Amniotic stem cell (primary cell): ENCODE results near the gene STK11.
"Not testable (repeated sequence)": the region's sequence is repeated elsewhere in the genome, so short reads cannot be mapped to it uniquely, and the experiment has no call there.

Experiments
- DNase-seq: peaks from one replicate; lab custom pipeline; 2025; lab: John Stamatoyannopoulos, UW

The STK11 gene

DNA sequence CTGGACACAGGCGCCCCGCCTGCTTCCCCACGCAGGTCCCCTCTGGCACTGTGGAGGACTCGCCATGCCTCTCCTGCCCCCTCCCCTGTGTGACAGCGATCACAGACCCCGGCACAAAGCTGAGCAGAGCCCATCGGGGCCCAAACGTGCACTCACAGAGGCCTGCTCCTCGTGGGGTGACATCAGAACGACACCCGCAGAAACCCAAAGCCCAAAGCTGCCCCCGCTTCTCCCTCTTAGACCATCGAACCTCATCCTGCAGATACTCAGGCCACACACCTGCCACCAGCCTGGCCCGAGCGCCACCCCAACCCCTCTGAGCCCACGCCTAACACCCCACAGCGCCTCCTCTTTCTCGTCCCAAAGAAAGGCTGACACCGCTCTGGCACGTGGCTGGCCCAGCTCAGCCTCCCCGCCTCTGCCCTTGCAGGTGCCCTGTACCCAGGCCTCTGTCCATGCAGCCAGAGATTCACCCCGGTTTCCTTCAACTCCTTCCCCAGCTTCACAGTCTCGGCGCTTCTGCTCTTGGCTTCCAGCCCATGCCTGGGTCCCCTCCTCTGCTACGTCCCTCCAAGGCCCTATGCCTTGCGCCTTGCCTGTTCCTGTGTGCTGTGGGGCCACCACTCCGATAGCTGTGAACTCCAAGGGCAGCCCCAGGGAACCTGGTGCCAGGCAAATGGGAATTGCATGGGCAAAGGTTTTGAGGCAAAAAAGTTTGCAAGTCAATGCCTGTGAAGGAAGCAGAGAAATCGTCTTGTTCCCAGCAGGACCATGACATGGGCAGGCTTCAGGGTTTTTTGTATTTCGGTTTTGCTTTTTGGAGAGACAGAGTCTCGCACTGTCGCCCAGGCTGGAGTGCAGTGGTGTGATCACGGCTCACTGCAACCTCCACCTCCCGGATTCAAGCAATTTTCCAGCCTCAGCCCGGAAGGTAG is 33.1 kb downstream of the STK11 start:
- no peak for DNase-seq

DNA sequence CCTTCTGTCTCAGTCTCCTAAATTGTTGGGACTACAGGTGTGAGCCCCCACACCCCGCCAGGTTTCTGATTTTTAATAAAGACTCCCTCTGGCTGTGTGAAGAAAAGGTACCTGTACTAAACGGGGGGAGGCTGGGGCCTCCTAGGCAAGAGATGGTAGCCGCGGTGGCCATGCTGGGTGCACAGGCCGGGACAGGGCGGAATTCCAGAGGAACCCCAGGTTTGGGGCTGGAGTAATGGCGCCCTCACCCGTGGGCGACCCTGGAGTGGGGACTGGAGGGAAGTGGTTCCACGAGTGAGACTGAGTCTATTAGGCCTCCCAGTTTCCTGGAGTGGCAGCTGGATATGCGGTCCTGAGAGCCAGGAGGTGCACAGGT is 33.8 kb downstream of the STK11 start:
- no peak for DNase-seq

DNA sequence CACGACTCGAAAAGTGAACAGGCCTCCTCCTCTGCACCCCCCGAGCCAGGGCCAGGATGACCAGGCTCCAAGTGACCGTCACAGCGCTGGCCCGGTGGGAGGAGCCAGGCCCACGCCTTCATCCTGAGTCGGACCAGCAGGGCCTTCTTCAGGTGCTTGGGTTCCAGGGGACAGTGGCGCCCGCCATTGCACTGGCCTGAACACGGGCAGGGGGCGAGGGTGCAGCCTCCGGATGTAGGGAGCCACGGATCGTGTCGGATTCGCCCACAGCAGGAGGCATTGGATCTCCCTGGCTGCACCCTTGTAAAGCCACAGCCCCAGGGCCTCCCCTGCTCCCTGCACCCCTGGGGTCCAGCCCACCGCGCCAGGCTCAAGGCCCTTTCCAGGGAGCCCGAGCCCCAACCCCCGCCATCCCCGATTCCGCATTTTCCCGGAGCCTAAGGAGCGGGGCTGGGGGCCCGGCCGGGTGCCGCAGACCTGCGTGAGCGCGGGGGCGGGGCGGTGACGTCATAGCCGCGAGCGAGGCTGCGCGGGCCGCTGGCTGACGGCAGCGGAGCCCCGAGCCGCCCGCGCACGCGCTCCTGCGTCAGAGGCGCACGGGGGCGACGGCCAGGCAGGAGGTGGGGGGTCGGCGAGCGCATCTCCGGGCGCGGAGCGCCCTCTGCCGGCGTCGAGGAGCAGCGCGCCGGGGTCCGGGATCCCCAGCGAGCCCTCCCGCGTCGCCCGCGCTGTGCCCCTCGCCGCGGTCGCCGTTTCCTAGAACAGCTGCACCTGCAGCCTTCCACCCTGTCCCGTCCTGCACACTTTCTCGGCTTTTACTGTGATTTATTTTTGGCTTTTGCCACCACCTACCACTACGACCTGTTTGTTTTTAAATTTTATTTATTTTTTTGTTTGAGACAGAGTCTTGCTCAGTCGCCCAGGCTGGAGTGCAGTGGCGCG is 34.5 kb downstream of the STK11 start:
- DNase-seq = peak; percentile 56

DNA sequence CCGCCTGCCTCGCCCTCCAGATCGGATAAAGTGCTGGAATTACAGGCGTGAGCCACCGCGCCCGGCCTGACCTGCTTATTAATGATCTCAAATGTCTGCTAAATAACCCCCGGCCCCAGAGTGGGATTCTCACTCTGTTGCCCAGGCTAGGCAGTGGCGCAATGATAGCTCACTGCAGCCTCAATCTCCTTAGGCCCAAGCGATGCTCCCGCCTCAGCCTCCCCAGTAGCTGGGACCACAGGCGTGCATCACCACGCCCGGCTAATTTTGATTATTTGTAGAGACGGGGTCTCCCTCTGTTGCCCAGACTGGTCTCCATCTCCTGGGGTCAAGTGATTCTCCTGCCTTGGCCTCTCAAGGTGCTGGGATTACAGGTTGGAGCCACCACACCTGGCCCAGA is 35.3 kb downstream of the STK11 start:
- DNase-seq = no peak

DNA sequence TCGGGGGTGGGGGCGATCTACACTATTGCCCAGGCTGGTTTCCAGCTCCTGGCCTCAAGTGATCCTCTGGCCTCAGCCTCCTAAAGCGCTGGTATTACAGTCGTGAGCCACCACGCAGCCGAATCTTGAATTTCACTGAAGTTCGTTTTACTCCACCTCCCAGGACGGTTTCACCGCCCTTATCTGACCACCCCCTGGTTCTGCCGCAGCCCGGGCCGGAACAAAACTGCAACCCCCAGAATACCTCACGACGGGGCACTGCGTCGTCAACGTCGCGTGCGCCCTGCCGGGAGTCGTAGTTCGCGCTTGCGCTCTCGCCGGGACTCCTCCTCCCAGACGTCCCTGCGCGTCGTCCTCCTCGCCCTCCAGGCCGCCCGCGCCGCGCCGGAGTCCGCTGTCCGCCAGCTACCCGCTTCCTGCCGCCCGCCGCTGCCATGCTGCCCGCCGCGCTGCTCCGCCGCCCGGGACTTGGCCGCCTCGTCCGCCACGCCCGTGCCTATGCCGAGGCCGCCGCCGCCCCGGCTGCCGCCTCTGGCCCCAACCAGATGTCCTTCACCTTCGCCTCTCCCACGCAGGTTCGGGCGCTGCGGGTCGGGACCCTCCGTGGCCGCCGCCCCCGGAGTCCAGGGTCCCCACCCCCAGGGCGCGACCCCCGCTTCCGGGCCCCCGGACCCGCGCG is 36.0 kb downstream of the STK11 start, which contains the start of gene ATP5F1D:
Gene ATP5F1D, plus strand, starts transcription at position 335 of the 679 bp plus-strand sequence. Its CDS starts 100 bp downstream, at position 435.
- DNase-seq = peak; percentile 83

DNA sequence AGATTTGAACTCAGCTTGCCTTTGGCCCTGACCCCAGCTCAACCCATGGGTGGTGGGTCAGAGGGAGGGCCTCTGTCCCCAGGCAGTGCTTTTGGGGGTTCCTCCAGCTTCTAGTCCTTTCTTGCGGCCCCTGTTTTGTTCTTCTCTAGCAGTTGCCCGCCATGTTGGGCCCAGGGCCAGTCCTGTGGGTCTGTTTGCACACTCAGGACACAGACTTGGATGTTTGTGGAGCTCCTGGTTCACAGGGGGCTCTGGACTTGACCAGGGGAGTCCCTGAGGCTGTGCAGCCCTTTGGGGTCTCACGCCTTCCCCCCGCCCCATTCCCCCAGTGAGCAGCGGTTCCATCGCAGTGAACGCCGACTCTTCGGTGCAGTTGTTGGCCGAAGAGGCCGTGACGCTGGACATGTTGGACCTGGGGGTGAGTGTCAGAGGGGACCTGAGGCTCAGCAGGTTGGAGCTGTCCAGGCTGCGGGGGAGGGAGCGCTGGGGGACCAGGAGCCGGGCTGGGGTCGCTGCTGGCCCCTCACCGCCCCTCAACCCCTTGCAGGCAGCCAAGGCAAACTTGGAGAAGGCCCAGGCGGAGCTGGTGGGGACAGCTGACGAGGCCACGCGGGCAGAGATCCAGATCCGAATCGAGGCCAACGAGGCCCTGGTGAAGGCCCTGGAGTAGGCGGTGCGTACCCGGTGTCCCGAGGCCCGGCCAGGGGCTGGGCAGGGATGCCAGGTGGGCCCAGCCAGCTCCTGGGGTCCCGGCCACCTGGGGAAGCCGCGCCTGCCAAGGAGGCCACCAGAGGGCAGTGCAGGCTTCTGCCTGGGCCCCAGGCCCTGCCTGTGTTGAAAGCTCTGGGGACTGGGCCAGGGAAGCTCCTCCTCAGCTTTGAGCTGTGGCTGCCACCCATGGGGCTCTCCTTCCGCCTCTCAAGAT is 38.5 kb downstream of the STK11 start:
- DNase-seq = peak; percentile 48

DNA sequence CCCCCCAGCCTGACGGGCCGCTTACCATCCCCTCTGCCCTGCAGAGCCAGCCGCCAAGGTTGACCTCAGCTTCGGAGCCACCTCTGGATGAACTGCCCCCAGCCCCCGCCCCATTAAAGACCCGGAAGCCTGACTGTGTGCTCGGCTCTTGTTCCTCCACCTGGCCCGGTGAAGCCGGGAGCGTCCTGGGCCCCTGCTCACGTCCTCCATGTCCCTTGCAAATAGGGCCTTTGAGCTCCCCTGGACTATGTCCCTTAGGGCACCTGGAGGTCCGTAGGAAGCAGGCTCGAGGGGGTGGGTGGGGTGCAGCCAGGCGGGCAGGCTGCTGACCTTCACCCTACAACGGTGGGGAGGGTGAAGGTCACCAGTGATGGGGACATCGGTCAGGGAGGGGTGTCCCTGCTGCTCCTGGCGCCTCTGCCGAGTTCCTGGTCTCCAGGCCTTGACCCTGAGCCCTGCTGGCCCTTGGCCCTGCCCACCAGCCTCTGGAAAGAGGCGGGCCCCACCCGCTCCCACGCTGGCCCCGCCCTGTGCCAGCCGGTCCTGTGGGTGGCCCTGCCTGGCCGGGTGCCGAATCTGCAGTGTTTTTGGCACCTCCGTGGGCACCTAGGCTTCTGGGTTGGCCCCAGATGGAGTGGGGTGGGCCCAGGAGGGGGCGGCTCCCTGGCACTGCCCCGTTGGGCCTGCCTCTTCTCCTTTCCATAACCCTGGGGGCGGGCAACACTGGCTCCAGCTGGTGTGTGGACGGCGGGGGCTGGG is 39.3 kb downstream of the STK11 start:
- DNase-seq = no peak

DNA sequence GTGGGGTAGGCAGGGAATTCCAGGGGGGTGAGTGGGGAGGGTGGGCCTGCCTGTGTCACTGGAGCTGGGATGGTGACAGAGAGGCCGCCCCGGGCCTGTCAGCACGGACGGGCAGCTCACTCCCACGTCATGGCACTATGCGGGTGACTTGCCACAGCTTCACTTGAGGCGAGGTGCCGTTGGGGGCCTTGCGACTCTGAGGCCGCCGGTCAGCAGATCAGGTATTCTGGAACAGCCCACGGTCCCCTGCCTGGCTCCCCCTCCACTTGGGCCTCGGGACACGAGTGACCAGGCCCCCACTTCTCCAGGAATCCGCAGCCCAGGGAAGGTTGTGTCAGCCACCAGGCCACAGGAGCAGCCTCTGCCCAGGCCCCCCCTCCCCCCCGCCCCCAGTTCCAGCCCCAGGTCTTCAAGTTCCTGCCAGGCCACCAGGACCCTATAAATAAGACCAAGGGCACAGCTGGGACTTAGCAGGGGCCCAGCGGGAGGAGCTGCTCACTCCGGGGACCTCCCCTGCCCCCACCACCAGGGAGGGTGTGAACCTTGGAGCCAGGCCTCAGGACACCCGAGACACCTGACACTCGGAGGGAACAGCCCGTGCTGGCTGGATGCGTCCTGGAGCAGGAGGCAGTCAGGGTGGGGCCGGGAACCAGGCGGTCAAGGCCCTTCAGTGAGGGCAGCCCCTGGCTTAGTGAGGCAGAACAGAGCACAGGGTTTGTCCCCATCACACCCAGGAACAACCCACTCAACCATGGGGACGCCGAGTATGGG is 40.1 kb downstream of the STK11 start:
- no peak for DNase-seq

DNA sequence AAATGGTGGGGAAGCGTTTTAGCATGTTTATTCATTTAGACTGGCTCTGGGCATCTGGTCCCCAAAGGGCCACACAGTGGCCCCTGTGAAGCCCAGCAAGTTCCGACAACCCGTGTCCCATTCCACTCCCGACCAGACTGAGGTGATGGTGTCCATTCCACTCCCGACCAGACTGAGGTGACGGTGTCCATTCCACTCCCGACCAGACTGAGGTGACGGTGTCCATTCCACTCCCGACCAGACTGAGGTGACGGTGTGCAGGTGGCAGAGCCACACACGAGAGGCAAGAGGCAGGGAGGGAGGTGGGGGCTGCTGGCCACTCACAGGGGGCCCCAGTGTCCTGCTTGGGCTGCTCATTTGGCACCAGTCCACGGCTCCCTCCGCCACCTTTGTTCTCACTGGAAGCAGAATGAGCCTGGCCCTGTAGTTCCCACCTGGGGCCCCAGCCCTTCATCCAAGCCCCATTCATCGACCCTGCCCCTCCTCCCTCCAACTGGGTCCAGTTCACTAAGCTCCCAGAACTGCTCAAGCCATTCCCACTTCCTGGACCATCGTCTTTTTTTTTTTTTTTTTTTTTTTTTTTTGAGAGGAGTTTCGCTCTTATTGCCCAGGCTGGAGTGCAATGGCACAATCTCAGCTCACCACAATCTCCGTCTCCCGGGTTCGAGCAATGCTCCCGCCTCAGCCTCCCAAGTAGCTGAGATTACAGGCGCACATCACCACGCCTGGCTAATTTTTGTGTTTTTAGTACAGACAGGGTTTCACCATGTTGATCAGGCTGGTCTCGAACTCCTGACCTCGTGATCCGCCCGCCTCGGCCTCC is 40.9 kb downstream of the STK11 start:
- DNase-seq = not testable (repeated sequence)

DNA sequence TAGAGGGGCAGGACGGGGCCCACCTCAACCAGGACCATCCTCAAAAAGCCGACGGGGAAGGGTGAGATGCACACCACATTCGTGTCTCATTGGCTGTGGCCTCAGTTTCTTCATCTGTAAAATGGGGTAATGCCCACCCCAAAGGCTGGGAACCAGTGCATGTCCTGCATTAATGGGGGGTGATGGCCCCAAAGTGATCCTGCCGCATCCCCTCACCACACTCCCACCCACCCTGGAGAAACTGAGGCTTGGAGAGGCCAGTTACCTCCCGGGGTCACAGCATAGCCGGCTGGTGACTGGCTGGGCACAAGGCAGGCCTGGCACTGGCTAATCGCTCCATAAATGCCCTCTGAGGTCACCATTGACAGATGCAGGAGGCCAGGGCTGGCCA is 42.2 kb downstream of the STK11 start:
- no peak for DNase-seq

DNA sequence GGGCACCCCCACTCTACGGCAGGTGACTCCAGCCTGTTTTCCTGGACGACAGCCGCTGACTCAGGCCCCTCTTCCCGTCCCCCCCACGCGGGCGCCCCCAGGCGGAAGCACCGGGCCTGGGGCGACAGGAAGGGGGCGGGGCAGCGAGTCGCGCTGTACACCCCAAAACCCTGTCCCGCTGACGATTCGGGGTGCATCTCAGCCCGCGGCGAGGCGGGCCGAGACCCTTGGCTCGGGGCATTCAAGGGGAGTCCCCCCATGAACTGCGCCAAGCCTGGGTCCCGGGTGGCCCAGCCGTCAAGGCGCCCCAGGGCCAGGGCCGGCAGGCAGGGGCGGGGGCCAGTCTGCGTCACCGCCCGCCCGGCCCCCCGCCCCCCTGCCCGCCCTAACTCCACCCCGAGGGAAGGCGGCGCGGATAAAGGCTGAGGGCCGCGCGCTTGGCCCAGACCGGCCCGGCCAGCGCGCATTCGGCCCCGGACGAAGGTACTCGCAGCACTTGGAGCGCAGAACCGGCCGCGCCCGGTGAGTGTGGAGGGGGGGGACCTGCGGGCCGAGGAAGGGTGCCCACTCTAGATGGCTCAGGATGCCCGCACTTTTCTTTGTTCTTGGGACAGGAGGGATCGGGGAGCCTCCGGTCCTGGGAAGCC is 42.7 kb downstream of the STK11 start, which contains the start of gene MIDN:
Gene MIDN, plus strand, starts transcription at position 445 of the 647 bp plus-strand sequence. CDS start 1,714 bp downstream, outside the sequence.
- DNase-seq = peak; percentile 84

DNA sequence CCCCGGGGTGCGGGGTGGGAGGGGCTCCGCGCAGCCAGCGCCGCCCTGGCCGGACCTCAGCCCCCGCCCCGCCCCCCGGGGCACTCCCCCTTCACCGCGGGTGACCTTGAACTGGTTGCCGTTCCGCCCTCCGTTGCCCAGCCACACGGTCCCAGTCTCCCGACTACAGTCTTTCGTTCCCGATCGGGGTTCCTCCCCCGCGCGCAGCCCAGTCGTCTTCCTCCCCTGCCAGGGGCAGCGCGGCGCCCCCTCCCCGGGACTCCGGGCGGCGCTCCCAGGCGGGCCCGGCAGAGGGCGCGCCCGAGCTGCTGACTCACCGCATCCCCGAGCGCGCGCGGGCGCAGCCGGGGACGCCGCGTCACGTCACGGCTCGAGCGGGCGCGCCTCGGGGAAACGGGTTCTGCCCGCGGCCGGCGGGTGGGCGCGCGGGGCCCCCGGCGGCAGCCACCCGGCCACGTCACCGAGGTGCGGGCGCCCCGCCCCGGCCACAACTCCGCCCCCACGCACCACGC is 43.3 kb downstream of the STK11 start:
- DNase-seq = peak; percentile 84

DNA sequence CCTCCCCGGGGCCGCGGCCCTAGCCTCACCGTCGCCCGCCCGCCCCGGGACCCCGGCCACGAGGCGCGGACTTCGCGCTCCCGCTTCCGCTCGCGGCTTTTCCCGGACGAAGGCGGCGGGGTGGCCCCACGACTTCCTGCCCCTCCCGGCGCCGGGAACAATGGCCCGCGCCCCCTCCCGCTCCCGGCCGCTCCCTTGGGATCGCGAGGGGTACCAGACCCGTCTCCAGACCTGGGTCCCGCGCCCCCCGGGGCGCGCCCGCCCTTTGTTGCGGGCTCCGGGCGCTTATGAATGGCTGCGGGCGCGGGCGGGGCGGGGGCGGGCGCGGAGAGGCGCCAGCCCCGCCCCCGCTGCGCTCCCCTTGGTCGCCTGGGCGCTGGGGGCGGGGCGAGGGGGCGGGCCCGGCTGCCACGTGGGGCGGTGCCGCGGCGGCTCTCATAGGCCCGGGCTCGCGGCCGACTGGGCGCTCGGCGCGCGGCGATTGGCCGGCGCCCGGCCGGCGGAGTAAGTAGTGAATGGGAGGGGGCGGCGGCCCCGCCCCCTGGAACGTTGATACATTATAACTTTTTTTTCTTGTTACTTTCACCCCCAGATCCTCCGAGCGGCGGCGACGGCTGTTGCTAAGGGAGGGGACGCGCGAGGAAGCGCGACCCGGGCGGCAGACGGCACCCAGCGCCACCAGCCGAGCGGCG is 43.9 kb downstream of the STK11 start:
- peak; percentile 89 for DNase-seq

DNA sequence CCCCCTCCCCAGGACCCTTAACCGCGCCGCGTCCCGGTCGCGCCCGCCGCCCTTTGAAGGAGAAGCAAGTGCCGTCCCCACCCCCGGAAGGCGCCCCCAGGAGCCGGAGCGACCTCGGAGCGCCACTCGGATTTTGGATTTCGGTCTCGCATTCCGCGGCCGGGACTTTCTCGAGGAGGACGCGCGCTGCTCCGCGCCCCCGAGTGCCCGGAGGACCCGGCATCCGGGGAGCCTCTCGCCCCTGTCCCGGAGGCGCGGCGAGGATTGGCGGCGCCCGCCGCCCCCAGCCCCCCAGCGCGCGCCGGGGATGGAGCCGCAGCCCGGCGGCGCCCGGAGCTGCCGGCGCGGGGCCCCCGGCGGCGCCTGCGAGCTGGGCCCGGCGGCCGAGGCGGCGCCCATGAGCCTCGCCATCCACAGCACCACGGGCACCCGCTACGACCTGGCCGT is 44.4 kb downstream of the STK11 start:
- DNase-seq = no peak

DNA sequence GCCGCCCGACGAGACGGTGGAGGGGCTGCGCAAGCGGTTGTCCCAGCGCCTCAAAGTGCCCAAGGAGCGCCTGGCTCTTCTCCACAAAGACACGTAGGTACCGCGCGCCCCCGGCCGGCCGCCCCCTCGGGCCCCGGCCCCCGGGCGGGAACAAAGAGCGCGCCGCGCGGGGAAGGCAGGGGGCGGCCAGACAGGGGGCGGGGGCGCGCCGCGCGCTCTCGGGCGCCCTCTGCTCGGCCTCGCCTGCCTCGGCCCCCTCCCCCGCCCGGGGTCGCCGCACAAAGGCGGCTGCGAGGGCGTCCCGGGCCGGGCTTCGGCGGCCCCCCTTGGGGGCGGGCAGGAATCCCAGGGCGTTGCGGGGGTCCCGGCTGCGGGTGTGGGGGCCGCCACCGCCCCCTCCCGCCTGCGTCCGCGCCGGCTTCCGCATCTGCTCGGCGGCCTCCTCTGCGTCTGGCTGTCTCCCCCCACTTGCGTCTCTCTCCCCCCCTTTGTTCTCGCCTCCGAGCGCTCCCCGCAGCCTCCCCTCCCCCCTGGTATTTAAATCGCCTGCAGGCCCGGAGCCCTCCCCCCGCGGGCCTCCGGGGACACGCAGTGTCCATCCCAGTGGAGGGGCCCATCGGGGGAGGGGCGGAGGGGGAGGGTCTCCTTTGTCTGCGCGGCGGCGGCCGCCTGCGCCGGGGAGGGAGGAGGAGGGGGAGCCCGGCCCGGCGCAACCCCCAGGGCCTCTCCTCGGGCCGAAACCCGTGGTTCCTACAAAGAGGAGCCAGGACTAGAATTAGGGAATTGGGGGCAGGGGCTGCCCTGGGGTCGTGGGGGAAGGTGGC is 45.1 kb downstream of the STK11 start:
- DNase-seq = no peak
